Measurements from ENCODE around the gene SPIB.
"Not testable (repeated sequence)": the region's sequence is repeated elsewhere in the genome, so short reads cannot be mapped to it uniquely, and the experiment has no call there.

The SPIB gene

DNA sequence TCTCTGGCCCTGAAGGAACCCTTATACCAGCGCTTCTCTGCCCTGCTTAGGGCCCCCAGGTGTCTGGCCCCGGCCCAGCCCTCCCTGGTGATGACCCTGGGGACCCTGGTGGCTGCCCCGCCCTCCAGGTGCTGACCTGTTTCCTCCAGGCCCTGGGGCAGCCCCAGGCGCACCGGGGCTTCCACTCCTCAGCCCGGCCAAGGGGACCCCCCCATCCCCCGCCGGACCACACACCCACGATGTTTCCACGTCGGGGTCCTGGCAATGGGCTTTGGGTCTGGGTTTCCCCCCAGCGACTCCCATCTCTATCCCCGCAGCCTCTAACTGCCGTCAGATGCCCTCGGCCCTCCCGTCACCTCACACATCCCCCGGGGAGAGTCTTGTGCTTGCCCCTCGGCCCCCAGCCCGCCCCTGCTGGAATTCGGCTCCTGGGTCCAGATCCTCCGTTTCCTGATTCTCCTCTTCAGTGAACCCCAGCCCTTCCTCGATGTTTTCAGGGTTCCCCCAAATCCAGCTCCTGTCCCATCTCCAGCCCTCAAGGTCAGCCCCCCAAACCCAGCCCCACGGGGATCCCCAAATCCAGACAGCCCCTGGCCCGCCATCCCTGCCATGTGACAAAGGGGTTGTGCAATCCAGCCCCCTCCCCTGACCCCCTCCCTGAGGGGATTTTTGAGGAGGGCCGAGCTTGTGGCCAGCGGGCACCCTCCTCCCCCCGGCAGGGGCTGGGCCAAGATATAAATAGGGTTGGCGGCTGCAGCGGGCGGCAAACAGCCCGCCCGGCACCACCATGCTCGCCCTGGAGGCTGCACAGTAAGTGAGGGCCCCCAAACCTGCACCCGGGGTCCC is at the start of gene SPIB:
Gene SPIB, plus strand, starts transcription at position 763 of the 846 bp plus-strand sequence. Its CDS starts 25 bp downstream, at position 788.
- DNase-seq = no peak

DNA sequence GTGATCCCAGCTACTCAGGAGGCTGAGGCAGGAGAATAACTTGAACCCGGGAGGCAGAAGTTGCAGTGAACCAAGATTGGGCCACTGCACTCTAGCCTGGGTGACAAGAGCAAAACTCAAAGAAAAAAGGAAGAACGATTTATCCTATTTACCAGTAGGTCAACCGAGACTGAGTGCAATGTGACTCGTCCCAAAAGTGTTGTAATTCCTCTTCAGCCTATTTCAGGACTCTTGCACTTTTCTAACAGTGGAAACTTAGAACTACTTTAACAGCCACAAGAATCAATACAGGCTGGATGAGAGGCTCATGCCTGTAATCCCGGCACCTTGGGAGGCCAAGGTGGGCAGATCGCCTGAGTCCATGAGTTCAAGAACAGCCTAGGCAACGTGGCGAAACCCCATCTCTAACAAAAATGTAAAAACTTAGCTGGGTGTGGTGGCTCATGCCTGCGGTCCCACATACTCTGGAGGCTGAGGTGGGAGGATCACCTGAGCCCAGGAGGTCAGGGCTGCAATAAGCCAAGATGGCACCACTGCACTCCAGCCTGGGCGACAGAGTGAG is 46.7 kb upstream of the SPIB start:
- DNase-seq = no peak

GRCh38 chr19:50376166-50377050 is 42.3 kb upstream of the SPIB start, which contains the start of gene NR1H2:
TSS of gene NR1H2 (plus strand) at chr19:50376457. CDS start at chr19:50377606, 1,149 bp downstream.
- DNase-seq = peak; percentile 91 to 93

DNA sequence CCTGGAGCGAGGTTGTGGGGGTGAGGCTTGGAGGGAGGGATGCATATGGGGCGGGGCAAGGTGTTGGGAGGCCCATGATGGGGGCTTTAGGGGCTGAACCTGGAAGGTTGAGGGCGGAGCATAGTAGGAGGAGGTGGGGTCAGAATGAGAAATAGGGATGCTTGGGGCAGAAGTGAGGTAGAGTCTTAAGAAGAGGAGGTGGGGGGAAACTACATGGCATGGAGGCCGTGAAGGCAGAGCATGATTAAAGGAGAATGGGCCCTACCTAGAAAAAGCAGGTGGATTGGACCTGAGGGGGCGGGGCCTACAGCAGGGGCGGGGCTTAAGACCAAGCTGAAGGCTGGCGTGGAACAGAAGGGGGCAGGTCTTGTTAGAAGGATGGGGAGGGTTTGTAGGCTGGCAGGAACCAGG is 41.7 kb upstream of the SPIB start:
- DNase-seq = peak; percentile 54

DNA sequence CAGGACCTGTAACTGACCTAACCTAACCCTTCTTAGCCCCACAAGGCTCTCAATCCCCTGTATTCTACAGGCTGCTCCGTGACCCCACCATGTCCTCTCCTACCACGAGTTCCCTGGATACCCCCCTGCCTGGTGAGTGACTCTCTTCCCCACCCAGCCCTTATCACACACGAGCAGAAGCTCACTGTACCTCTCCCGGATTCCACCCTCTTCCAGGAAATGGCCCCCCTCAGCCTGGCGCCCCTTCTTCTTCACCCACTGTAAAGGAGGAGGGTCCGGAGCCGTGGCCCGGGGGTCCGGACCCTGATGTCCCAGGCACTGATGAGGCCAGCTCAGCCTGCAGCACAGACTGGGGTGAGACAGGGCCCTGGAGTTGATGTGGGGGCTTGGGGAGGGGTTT is 41.2 kb upstream of the SPIB start:
- no peak for DNase-seq

DNA sequence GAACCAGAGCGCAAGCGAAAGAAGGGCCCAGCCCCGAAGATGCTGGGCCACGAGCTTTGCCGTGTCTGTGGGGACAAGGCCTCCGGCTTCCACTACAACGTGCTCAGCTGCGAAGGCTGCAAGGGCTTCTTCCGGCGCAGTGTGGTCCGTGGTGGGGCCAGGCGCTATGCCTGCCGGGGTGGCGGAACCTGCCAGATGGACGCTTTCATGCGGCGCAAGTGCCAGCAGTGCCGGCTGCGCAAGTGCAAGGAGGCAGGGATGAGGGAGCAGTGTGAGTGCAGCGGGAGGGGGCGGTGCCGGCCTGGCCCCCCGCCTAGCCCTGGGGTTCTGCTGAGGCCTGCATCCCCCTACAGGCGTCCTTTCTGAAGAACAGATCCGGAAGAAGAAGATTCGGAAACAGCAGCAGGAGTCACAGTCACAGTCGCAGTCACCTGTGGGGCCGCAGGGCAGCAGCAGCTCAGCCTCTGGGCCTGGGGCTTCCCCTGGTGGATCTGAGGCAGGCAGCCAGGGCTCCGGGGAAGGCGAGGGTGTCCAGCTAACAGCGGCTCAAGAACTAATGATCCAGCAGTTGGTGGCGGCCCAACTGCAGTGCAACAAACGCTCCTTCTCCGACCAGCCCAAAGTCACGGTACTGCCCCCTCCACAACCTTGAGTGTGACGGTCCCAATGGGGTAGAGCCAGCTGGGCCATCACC is 40.4 kb upstream of the SPIB start:
- no peak for DNase-seq

DNA sequence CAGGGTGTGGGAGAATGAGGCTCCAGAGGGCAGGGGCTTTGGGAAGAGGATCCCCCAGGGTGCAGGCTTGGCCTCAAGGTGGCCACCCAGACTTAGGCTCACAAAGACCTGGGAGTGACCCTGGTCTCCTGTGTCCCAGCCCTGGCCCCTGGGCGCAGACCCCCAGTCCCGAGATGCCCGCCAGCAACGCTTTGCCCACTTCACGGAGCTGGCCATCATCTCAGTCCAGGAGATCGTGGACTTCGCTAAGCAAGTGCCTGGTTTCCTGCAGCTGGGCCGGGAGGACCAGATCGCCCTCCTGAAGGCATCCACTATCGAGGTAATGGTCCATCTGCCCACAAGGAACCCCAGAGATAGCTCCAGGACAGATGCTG is 39.9 kb upstream of the SPIB start:
- no peak for DNase-seq

GRCh38 chr19:50379602-50380001 is 39.1 kb upstream of the SPIB start:
- DNase-seq = no peak

DNA sequence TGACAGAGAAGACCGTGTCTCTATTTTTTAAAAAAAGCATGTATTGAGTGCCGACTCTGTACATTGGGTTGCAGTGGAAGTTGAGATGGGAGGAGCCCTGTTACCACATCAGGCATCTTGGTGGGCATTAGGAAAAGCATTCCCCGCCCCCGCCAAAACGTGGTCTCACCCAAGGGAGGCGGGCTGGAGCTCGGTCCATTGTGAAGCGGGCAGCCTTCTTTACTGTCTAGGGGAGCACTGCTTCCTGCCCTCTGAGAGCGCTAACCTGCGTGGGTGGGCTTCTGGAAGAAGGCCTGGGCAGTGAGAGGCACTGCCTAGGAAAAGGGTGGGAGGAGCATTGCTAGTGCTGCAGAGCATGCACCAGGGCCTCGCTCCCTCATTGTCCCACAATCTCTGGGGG is 38.6 kb upstream of the SPIB start:
- no peak for DNase-seq

GRCh38 chr19:50380751-50381151 is 38.0 kb upstream of the SPIB start:
- no peak for DNase-seq

DNA sequence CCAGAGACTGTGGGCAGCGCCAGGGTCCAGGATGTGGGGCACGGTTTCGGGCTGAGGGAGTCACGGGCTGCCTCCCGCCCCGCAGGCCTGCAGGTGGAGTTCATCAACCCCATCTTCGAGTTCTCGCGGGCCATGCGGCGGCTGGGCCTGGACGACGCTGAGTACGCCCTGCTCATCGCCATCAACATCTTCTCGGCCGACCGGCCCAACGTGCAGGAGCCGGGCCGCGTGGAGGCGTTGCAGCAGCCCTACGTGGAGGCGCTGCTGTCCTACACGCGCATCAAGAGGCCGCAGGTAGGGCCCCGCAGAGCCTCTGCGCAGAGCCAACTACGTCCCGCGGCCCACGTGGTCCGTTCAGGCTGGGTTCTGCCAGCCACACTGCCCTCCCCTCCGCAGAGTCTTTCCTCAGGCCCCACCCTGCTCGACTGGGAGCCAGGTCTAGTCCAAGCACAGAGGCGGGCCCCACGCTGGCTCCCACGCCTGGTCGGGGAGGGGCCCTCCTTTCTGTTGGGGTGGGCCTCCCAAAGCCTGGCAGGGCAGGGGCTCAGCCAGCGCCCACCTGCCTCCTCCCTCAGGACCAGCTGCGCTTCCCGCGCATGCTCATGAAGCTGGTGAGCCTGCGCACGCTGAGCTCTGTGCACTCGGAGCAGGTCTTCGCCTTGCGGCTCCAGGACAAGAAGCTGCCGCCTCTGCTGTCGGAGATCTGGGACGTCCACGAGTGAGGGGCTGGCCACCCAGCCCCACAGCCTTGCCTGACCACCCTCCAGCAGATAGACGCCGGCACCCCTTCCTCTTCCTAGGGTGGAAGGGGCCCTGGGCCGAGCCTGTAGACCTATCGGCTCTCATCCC is 36.6 kb upstream of the SPIB start:
- no peak for DNase-seq

- DNase-seq = no peak
Measured at GRCh38 chr19:50383001-50383851, 35.5 kb upstream of the SPIB start.

DNA sequence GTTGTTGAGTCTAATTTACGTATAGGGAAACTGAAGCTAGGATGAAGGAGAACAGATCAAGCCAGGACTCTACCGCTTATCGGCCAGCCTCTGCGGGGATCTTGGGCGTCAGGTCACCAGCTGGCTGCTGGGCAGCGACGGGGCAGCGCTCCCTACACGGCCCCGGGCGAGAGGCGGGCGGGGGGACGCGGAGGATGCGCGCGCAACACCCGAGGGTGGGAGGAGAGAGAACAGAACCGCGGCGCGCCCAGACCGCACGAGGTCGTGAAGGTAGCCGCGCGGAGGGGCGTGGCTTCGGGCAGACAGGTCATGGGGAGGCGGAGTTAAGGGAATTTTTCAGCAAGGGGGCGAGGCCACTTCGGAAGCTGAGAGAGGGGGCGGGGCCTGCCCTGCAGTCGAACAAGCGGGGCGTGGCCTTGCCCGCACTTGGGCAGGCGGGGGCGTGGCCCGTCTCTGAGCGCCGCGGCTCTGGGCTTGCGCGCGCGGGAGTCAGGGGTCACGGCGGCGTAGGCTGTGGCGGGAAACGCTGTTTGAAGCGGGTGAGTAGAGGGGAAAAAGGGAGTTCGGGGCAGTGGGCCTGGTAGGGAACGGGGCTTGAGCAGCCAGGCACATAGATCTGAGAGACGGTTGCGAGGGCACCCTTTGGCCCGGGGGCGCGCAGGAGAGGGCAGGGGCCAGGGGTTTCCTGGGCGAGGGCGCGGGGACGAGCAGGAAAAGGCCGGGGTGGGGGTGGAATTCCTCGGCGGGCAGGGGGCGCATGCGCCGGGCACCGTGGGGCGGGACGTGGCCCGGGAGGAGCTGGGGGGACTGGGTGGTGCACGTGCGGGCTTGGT is 34.7 kb upstream of the SPIB start, which contains the start of gene POLD1:
Gene POLD1, plus strand, starts transcription at position 496 of the 833 bp plus-strand sequence. CDS start 14,505 bp downstream, outside the sequence.
- DNase-seq = peak; percentile 99

DNA sequence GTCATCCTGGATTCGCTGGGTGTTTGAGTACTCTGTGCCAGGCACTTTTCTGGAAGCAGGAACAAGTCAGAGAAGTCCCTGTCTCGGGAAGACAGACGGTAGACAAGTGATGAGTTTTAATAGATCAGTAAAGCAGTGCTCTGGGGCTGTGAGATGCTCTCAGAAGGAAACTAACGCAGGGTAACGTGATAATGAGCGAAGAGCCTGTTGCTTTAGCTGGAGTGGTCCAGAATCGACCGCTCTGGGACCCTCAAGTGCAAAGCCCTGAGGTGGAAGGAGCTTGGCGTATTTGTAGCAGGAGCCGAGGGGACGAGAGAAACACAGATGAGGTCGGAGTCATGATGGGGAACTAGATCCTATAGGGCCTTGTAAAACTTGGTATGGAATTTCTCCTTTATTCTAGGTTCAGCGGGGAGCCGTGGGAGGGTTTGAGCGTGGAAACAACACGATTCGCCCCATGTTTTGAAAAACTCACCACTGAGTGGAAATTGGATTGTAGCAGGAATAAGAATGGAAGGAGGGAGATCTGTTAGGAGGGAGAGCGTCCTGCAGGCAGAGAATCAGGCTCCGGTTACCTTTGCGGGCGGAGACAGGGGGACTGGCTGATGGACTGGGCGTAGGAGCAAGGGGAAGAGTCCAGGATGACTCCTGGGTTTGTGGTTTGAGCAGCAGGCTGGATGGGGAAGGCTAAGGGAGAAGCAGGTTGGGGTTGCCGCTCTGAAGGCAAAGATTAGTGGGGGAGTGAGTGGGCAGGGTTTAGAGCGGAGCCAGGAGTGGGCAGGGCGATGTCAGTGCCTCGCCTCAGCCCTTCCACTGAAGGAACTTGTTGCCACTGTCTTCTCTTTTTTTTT is 33.8 kb upstream of the SPIB start:
- no peak for DNase-seq

- no peak for DNase-seq
Measured at GRCh38 chr19:50387176-50387867, 31.4 kb upstream of the SPIB start.

DNA sequence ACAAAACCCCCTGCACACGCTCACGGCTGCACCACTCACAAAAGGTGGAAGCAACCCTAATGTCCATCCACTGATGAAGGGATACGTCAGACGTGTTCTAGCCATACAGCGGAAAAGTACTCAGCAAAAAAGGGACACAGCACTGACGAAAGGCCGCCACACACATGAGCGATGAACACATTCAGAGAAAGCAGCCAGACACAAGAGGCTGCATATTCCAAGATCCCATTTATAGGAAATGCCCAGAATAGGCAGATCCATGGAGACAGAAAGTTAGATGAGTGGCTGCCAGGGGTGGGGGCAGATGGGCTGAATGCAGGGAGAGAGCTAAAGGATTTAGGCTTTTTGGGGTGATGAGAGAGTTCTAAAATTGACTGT is 30.9 kb upstream of the SPIB start:
- DNase-seq = no peak

GRCh38 chr19:50390295-50390694 is 28.4 kb upstream of the SPIB start:
- not testable (repeated sequence) for DNase-seq

- DNase-seq = not testable (repeated sequence)
Measured at GRCh38 chr19:50390952-50391351, 27.8 kb upstream of the SPIB start.
